Subcutaneous abdominal adipose tissue (tissue), 5 donors: ENCODE measurements around the gene DIO1.

Experiments used
- H3K27ac ChIP-seq: one replicate; pipeline ENCODE4 v1.7.0; 2013; ENCODE audit warnings: low read depth, mild to moderate bottlenecking, inconsistent platforms, low read length, moderate library complexity
- H3K27me3 ChIP-seq, 5 donors: one replicate each; pipeline ENCODE4 v1.7.0; 2013; ENCODE audit warnings: low read length in 5 of 5, inconsistent platforms in 1 of 5; ENCODE audit not compliant: control insufficient read depth in 5 of 5, insufficient read depth in 4 of 5
- H3K36me3 ChIP-seq, 5 donors: one replicate each; pipeline ENCODE4 v1.7.0; 2013; ENCODE audit warnings: low read length in 5 of 5; ENCODE audit not compliant: control insufficient read depth in 5 of 5, insufficient read depth in 5 of 5
- H3K4me1 ChIP-seq, 5 donors: one replicate each; pipeline ENCODE4 v1.7.0; 2013; ENCODE audit warnings: low read length in 5 of 5, mild to moderate bottlenecking in 3 of 5, moderate library complexity in 1 of 5; ENCODE audit not compliant: control insufficient read depth in 5 of 5, insufficient read depth in 5 of 5
- H3K4me3 ChIP-seq, 5 donors: one replicate each; pipeline ENCODE4 v1.7.0; 2013; ENCODE audit warnings: low read length in 5 of 5, low read depth in 1 of 5
- H3K9ac ChIP-seq, 5 donors: one replicate each; pipeline ENCODE4 v1.7.0; 2013; ENCODE audit warnings: low read length in 5 of 5, mild to moderate bottlenecking in 4 of 5, moderate library complexity in 3 of 5
- H3K9me3 ChIP-seq, 5 donors: one replicate each; pipeline ENCODE4 v1.7.0; 2013; ENCODE audit warnings: low read length in 5 of 5; ENCODE audit not compliant: control insufficient read depth in 5 of 5
- donor health status: healthy.
- donor health status: healthy.
- donor health status: healthy.
- donor health status: healthy.
- donor health status: healthy.

DIO1 gene

DNA sequence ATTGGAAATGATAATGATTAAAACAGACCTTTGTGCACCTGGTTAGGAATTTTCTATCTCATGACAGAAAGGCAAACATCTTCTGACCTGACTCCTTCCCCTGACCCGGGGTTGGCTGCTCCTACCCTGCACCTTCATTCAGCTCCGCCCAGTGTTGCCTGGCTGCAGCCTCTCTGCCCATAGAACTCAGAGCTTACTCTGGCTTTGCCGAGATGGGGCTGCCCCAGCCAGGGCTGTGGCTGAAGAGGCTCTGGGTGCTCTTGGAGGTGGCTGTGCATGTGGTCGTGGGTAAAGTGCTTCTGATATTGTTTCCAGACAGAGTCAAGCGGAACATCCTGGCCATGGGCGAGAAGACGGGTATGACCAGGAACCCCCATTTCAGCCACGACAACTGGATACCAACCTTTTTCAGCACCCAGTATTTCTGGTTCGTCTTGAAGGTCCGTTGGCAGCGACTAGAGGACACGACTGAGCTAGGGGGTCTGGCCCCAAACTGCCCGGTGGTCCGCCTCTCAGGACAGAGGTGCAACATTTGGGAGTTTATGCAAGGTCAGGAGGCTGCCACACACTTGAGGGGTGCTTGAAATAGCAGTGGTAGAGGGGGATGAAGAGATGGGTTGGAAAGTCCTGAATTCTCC is at the start of gene DIO1:
DIO1 (plus strand) TSS at position 189 of the 638 bp plus-strand sequence; CDS start at position 213, 24 bp downstream.
- H3K27ac ChIP-seq, result no peak within 1 kb of the TSS

DNA sequence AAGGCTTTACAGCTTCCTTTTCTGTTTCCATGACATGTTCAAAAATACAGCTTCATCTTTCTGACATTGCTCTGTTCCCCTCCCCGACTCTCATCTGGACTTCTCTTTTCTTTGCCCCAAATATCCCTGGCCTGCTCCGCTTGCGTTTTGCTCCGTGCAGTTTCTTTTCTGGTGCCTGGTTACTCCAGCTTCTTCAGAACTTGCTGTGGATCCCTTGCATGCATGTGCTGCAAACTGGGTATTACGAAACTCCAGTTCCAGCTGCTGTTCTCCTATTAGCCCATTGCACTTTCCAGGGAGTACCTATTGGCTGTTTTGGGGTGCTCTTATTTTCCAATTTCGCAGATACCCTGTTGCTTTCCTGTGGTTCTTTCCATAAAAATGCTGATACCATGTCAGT is 46.0 kb upstream of the DIO1 start:
- Histone ChIP-seq H3K27ac (no peak overlapping the region), H3K9ac (no peak overlapping the region), H3K4me3 (no peak overlapping the region), H3K4me1 (no peaks in the 10 kb centered on the region), H3K27me3 (no peaks in the 10 kb centered on the region), H3K36me3 (peaks cover 10 to 22% (median 16%) of the 10 kb centered on the region in 5 donors), H3K9me3 (peaks cover 0 to 12% (median 3%) of the 10 kb centered on the region in 5 donors)

More for the DNA sequence above, at the start of gene DIO1:
- no peaks in the 10 kb centered on the region for H3K9me3 ChIP-seq
- H3K36me3 ChIP-seq, result no peaks in the 10 kb centered on the region
- no peak within 1 kb of the TSS for H3K9ac ChIP-seq
- peaks cover 2 to 42% (median 22%) of the 10 kb centered on the region in 5 donors for H3K4me1 ChIP-seq
- no peaks in the 10 kb centered on the region for H3K27me3 ChIP-seq
- no peak within 1 kb of the TSS for H3K4me3 ChIP-seq

DNA sequence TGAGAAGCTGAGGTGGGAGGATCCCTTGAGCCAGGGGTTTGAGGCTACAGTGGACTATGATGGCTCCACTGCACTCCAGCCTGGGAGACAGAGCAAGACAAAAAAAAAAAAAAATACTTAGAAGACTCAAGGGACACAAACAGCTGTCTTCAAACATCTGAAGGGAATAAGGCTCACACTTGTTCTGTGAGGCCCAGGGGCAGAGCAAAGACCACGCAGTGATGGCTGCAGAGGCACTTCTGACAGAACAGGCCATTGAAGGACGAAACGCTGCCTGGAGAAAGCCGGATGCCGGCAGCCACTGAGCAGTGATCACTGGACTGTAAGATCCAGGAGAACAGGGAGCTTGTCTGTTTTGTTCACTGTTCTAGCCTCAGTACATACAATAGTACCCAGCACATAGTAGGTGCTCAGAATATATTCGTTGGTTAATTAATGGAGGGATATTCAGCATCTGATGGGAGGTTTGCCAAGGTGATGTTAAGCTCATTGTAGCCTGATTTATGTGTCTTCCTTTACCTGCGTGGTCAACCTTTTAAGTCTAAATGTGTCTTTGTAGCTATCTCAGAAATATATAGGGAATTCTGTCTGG is 43.8 kb upstream of the DIO1 start:
- Histone ChIP-seq H3K4me3 (no peak overlapping the region), H3K27me3 (no peaks in the 10 kb centered on the region), H3K9me3 (peaks cover 0 to 4% (median 0%) of the 10 kb centered on the region in 5 donors), H3K9ac (no peak overlapping the region), H3K36me3 (peaks cover 20 to 43% (median 32%) of the 10 kb centered on the region in 5 donors), H3K27ac (no peak overlapping the region), H3K4me1 (no peaks in the 10 kb centered on the region)

DNA sequence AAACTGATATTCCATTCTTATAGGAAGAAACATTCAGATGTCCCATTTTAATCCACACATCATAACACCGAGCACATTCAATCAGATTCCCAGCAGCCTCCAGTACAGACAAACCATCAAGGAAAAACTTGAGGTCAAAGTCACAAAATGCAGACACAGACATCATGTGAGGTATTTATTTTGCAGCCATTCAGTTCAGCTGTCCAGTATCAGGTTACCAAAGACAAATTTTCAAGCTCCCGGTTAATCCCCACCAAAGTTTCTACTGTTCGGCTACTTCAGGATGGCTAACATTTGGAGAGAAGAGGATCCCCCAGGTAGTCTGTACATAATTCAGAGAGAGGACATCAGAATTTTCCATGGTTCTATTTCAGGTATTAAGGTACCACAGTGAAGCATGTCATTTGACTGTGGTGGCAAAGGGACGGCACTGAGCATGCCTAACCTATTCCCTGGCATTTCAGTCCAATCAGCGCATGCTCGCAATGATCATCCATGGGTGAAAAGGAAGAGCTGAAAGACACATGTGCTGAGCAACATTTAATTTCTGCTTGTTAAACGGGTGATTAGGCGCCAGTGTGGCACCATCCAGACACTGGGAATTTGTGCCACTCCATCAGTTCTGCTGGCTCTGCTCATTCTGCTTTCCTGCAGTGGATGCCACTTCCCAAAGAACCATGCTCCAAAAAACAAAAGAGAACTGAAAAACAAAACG is 42.3 kb upstream of the DIO1 start:
- Histone ChIP-seq H3K4me1 (no peaks in the 10 kb centered on the region), H3K36me3 (peaks cover 27 to 58% (median 48%) of the 10 kb centered on the region in 5 donors), H3K9ac (no peak overlapping the region), H3K27me3 (no peaks in the 10 kb centered on the region), H3K4me3 (no peak overlapping the region), H3K27ac (no peak overlapping the region), H3K9me3 (peaks cover 0 to 4% (median 0%) of the 10 kb centered on the region in 5 donors)

DNA sequence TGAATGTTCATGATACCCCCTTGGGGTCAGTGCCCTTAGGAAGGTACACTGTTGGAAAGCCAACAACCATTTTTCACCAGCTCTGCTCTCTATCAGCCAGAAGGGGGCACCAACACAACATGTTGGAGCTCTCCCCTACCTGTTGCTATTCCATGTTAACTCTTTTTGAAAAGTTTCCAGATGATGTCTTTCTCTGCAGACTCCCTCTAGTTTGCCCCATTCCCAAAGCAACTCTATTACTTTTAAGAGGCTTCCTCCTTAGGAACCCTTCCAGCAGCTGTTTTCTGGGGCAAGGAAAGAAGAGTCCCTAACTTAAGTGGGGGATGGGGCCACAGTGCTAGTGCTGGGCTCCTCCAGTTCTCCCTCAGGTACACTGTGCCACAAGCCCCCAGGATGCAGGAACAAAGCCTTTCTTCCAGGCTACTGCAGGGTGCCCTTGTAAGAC is 33.0 kb upstream of the DIO1 start:
- no peak overlapping the region for H3K4me3 ChIP-seq
- no peaks in the 10 kb centered on the region for H3K4me1 ChIP-seq
- peaks cover 14 to 76% (median 44%) of the 10 kb centered on the region in 5 donors for H3K36me3 ChIP-seq
- no peaks in the 10 kb centered on the region for H3K9me3 ChIP-seq
- H3K27ac ChIP-seq, result no peak overlapping the region
- no peaks in the 10 kb centered on the region for H3K27me3 ChIP-seq
- H3K9ac ChIP-seq, result no peak overlapping the region

DNA sequence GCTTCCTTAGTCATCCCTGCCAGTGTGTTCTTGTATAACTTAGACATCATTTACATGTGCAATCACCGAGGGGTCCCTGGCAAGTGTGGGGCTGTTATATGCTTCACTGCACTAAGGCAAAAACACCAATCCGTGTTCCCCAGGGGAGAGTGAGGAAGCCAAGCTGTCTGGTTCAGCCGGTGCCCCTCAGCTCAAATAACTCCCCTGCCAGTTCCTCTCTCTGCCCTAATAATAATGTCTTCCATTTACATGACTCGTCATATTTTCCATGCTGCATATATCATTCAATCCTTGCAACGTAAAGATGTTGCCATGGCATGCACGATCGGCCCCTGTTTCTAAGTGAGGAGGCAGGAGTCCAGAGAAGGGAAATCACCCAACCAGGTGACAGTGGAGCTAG is 31.5 kb upstream of the DIO1 start:
- H3K9me3 ChIP-seq, result no peaks in the 10 kb centered on the region
- no peaks in the 10 kb centered on the region for H3K27me3 ChIP-seq
- no peak overlapping the region for H3K27ac ChIP-seq
- no peak overlapping the region for H3K4me3 ChIP-seq
- H3K36me3 ChIP-seq, result peaks cover 18 to 73% (median 39%) of the 10 kb centered on the region in 5 donors
- H3K9ac ChIP-seq, result no peak overlapping the region
- H3K4me1 ChIP-seq, result no peaks in the 10 kb centered on the region

DNA sequence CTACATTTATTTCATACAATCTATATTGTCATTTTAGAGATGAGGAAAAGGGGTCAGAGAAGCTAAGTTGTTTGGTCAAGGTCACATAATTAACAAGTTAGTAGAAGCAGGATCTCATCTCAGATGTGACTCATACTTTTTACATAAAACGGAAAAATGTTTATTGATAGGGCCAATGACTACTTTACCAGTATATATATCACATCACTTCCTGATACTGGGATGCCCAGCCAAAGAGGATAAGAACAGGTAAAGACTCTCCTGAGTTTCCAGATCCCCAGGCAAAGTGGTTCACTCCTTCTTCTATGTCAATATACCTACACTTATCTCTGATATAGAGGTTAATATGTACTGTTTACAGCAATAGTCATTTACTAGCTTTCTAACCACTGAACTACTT is 25.4 kb upstream of the DIO1 start:
- Histone ChIP-seq H3K27ac (no peak overlapping the region), H3K9ac (no peak overlapping the region), H3K4me3 (no peak overlapping the region), H3K9me3 (no peaks in the 10 kb centered on the region), H3K4me1 (no peaks in the 10 kb centered on the region), H3K27me3 (no peaks in the 10 kb centered on the region), H3K36me3 (peaks cover 31 to 81% (median 52%) of the 10 kb centered on the region in 5 donors)

DNA sequence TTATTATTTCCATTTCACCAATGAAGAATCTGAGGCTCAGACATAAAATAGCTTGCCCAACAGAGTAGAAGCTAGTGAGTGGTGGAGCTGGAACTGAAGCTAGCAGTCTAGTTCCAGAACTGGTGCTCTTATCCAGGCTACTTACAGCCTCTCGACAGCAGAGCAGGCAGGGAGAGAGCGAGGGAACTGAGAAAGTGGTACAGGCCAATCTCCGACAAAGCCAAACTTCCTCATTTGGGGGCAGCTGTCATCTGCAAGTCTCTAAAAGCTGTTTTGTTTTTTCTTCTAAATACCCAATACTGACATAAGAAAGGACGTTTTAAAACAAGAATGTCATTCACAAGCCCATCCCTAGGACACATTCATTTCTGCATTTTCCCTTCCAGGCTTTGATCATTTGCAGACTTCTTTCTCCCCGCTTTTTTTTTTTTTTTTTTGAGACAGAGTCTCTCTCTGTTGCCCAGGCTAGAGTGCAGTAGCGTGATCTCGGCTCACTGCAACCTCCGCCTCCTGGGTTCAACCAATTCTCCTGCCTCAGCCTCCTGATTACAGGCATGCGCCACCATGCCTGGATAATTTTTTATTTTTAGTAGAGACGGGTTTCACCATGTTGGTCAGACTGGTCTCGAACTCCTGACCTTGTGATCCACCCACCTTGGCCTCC is 24.4 kb upstream of the DIO1 start:
- peak overlapping the region in 2 of 5 donors; percentile 4 to 41 for H3K9ac ChIP-seq
- H3K27ac ChIP-seq, result no peak overlapping the region
- H3K36me3 ChIP-seq, result peaks cover 31 to 76% (median 52%) of the 10 kb centered on the region in 5 donors
- H3K4me1 ChIP-seq, result peaks cover 0 to 5% (median 4%) of the 10 kb centered on the region in 5 donors
- H3K4me3 ChIP-seq, result no peak overlapping the region
- no peaks in the 10 kb centered on the region for H3K27me3 ChIP-seq
- no peaks in the 10 kb centered on the region for H3K9me3 ChIP-seq

DNA sequence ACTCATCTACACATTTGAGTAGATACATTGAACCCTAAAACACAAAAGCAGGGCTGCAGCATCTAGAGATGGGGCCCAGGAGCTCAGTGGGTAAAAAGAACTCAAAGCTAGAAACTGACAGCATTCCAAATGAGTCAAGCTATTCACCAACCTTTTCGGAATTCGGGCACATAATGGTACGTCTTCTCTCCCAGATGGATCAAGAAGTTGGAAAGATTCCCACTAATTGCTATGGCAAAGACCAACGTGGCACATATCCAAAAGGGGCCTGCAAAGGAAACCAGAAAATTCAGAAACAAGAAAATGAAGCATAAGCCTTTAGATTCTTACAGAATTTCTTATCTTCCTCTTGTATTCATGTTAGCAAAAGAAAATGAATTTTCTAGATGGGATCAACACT is 22.8 kb upstream of the DIO1 start:
- peaks cover 0 to 5% (median 4%) of the 10 kb centered on the region in 5 donors for H3K4me1 ChIP-seq
- no peaks in the 10 kb centered on the region for H3K27me3 ChIP-seq
- peaks cover 42 to 76% (median 50%) of the 10 kb centered on the region in 5 donors for H3K36me3 ChIP-seq
- no peak overlapping the region for H3K4me3 ChIP-seq
- no peak overlapping the region for H3K27ac ChIP-seq
- no peak overlapping the region for H3K9ac ChIP-seq
- no peaks in the 10 kb centered on the region for H3K9me3 ChIP-seq
